OCI-LY1 (cell line): ENCODE measurements around the gene AP3M1.

Source experiments
- EZH2 ChIP-seq: fragments of 200-600 bp; sonication (generic), shearing (Covaris generic); IDR thresholded peaks from 2 replicates; pipeline ENCODE4 v1.8.0; 2017; ENCODE audit warnings: borderline replicate concordance, mixed run types, mild to moderate bottlenecking, antibody characterized with exemption, low read length, moderate library complexity, mixed read lengths
- TF ChIP-seq, protein P1 (sequence below): fragments of 200-600 bp; sonication (generic), shearing (Covaris generic); IDR thresholded peaks from 2 replicates; pipeline ENCODE4 v1.5.1; 2017; ENCODE audit warnings: mild to moderate bottlenecking, antibody characterized with exemption, low read length, moderate library complexity, mixed read lengths

- TF ChIP-seq, protein P1, sequence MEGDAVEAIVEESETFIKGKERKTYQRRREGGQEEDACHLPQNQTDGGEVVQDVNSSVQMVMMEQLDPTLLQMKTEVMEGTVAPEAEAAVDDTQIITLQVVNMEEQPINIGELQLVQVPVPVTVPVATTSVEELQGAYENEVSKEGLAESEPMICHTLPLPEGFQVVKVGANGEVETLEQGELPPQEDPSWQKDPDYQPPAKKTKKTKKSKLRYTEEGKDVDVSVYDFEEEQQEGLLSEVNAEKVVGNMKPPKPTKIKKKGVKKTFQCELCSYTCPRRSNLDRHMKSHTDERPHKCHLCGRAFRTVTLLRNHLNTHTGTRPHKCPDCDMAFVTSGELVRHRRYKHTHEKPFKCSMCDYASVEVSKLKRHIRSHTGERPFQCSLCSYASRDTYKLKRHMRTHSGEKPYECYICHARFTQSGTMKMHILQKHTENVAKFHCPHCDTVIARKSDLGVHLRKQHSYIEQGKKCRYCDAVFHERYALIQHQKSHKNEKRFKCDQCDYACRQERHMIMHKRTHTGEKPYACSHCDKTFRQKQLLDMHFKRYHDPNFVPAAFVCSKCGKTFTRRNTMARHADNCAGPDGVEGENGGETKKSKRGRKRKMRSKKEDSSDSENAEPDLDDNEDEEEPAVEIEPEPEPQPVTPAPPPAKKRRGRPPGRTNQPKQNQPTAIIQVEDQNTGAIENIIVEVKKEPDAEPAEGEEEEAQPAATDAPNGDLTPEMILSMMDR, result no peak
- no peak for TF ChIP-seq EZH2
Measured at GRCh38 chr10:74160013-74160412, 9.4 kb upstream of the AP3M1 start.
